Natural killer cell (primary cell): ENCODE results near the gene PATE3. TPM values are rescaled to one million over a fixed set of nuclear protein-coding genes. Genes with fewer than 3 reads are reported as not detected.

Source experiments
- ATAC-seq, 3 donors: fragments of 150-1000 bp in 2 of 3; fragments of 200-7000 bp in 1 of 3; cut with Tn5 transposase; 1 replicate in 1 of 3; 2 replicates in 2 of 3; pipeline ENCODE4 v1.10.0; 2021; ENCODE audit warnings: mild to moderate bottlenecking in 2 of 3, moderate library complexity in 2 of 3
- DNase-seq, 2 donors: peaks; one replicate each; pipeline versions ENCODE4 v3.0.0 to v3.0.0-alpha.2; 2013 to 2021; ENCODE audit warnings: mixed read lengths in 1 of 2
- H3K27ac ChIP-seq: one replicate; pipeline ENCODE4 v1.5.1; 2013; ENCODE audit warnings: mild to moderate bottlenecking, low read length
- H3K27me3 ChIP-seq: one replicate; pipeline ENCODE4 v1.6.1; 2013; ENCODE audit warnings: low read length; ENCODE audit not compliant: control insufficient read depth, insufficient read depth
- H3K36me3 ChIP-seq: one replicate; pipeline ENCODE4 v1.6.1; 2013; ENCODE audit warnings: low read length; ENCODE audit not compliant: control insufficient read depth, insufficient read depth
- H3K4me1 ChIP-seq: one replicate; pipeline ENCODE4 v1.6.1; 2013; ENCODE audit warnings: low read length; ENCODE audit not compliant: control insufficient read depth, insufficient read depth
- H3K4me3 ChIP-seq: one replicate; pipeline ENCODE4 v1.5.1; 2013; ENCODE audit warnings: low read length
- H3K9me3 ChIP-seq: one replicate; pipeline ENCODE4 v1.6.1; 2013; ENCODE audit warnings: low read length; ENCODE audit not compliant: control insufficient read depth, insufficient read depth
- H3K27ac Mint-ChIP-seq, 2 donors: one replicate each; pipeline ENCODE4 v1.8.0; 2022; ENCODE audit warnings: mild to moderate bottlenecking in 2 of 2, mixed read lengths in 2 of 2, moderate library complexity in 1 of 2
- H3K27me3 Mint-ChIP-seq, 2 donors: one replicate each; pipeline ENCODE4 v1.8.0; 2022; ENCODE audit warnings: low read depth in 2 of 2, mixed read lengths in 2 of 2
- H3K36me3 Mint-ChIP-seq: one replicate; pipeline ENCODE4 v1.8.0; 2022; ENCODE audit warnings: mixed read lengths
- H3K4me1 Mint-ChIP-seq, 2 donors: one replicate each; pipeline ENCODE4 v1.8.0; 2022; ENCODE audit warnings: mixed read lengths in 2 of 2
- H3K4me3 Mint-ChIP-seq: one replicate; pipeline ENCODE4 v1.8.0; 2022; ENCODE audit warnings: mild to moderate bottlenecking, moderate library complexity, mixed read lengths
- H3K9me3 Mint-ChIP-seq, 2 donors: one replicate each; pipeline ENCODE4 v1.8.0; 2022; ENCODE audit warnings: mixed read lengths in 2 of 2
- WGBS: methylation state at CpG from one replicate; pipeline ENCODE4 v1.1.7; 2013; ENCODE audit warnings: missing lambda C conversion rate; ENCODE audit not compliant: insufficient coverage; 5-methylcytosine and 5-hydroxymethylcytosine counted together
- intact Hi-C: fragments of 100-400 bp; cut with micrococcal nuclease; formaldehyde crosslinking; loops from one replicate; pipeline ENCODE4 v1.14.2; 2022
- total RNA-seq, 4 donors: library from RNA; stranded (reverse); fragments of 120-200 nt in 1 of 4; gene quantifications; one replicate each; pipeline versions ENCODE4 v1.2.3 to v1.2.4, GENCODE V29; 2013 to 2022
- TF ChIP-seq, protein P1 (sequence below): fragments of 200-600 bp; IDR thresholded peaks from one replicate; pipeline ENCODE4 v1.8.0; 2022; ENCODE audit warnings: antibody characterized with exemption

PATE3 gene
- total RNA-seq, 3 donors from 2014 or later (not counting 1 experiment from before 2014, with no cell fraction given), result not detected

DNA sequence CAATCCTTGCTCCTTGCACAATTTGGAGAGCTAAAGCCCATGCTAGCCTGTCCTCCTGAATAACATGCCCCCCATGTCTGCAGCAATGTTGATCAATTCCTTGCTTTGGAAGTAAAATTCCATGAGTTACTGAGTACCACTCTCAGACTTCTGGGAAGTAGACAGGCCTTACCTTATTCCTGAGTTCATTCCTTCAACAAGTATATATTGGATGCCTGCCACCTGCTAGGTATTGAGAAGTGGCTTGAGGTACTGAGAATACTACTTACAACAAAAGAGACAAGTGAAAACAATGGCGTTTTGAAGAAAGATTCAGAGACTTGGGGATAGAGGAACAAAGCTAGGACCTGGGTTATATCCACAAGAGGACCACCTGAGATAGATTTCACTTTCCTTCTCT, 21.7 kb upstream of the PATE3 start:
- Histone ChIP-seq H3K36me3 (no peaks in the 10 kb centered on the region), H3K27me3 (no peaks in the 10 kb centered on the region), H3K9me3 (no peaks in the 10 kb centered on the region), H3K4me1 (no peaks in the 10 kb centered on the region), H3K4me3 (no peak overlapping the region), H3K27ac (no peak overlapping the region)
- DNase-seq, result no peak
- Mint-ChIP-seq H3K9me3 (no peaks in the 10 kb centered on the region), H3K4me3 (no peak overlapping the region), H3K27ac (no peak overlapping the region), H3K27me3 (peaks cover 13 to 38% of the 10 kb centered on the region in 2 donors), H3K36me3 (no peaks in the 10 kb centered on the region), H3K4me1 (no peaks in the 10 kb centered on the region)
- intact Hi-C loops, result no loop called here
- ATAC-seq, result no peak
- TF ChIP-seq, protein P1, sequence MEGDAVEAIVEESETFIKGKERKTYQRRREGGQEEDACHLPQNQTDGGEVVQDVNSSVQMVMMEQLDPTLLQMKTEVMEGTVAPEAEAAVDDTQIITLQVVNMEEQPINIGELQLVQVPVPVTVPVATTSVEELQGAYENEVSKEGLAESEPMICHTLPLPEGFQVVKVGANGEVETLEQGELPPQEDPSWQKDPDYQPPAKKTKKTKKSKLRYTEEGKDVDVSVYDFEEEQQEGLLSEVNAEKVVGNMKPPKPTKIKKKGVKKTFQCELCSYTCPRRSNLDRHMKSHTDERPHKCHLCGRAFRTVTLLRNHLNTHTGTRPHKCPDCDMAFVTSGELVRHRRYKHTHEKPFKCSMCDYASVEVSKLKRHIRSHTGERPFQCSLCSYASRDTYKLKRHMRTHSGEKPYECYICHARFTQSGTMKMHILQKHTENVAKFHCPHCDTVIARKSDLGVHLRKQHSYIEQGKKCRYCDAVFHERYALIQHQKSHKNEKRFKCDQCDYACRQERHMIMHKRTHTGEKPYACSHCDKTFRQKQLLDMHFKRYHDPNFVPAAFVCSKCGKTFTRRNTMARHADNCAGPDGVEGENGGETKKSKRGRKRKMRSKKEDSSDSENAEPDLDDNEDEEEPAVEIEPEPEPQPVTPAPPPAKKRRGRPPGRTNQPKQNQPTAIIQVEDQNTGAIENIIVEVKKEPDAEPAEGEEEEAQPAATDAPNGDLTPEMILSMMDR, result no peak
- 75% methylated on average over 1 of the region's 1 CpG for WGBS

DNA sequence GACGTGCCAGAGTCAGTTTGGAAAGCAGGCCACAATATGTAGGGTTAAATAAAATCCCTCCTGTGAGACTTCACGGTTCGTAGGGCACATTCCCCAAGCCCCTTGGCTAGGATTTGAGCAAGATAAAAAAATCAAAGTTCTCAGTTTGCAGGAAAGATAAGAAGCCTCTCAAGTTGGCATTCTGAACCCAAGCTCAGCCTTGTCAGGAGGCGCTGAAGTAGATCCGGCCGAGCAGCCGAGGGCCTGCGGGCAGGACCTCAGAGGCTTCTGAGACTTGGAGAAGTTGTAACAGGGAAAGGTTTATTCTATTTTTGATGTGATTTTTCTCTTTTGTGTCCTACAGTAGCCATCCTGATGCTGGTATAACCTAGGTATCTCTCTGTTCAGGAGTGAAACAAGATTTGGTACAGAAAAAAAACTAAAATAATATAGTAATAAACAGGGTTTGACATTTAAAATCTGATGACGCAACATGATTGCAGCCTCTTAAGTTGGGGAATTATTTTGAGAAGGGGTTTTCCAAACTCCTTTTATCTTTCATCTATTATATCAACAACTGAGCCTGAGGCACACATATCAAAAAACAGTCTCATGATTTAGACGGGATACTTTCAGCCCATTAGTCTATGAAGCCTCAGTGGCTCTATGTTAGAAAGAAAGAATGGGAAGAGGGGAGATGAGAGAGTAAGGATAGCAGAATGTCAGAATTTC, 19.4 kb upstream of the PATE3 start:
- no peaks in the 10 kb centered on the region for H3K4me1 Mint-ChIP-seq
- H3K4me3 Mint-ChIP-seq, result no peak overlapping the region
- WGBS, result 70% methylated on average over 9 of the region's 10 CpGs
- H3K27ac Mint-ChIP-seq, result no peak overlapping the region
- H3K36me3 Mint-ChIP-seq, result no peaks in the 10 kb centered on the region
- no peak overlapping the region for H3K27ac ChIP-seq
- peaks cover 16 to 45% of the 10 kb centered on the region in 2 donors for H3K27me3 Mint-ChIP-seq
- no peaks in the 10 kb centered on the region for H3K36me3 ChIP-seq
- no peak for ATAC-seq
- no peak overlapping the region for H3K4me3 ChIP-seq
- no peaks in the 10 kb centered on the region for H3K9me3 Mint-ChIP-seq
- DNase-seq, result no peak
- H3K27me3 ChIP-seq, result no peaks in the 10 kb centered on the region
- no peaks in the 10 kb centered on the region for H3K4me1 ChIP-seq
- intact Hi-C loops, result no loop called here
- TF ChIP-seq, protein P1, result no peak
- no peaks in the 10 kb centered on the region for H3K9me3 ChIP-seq

DNA sequence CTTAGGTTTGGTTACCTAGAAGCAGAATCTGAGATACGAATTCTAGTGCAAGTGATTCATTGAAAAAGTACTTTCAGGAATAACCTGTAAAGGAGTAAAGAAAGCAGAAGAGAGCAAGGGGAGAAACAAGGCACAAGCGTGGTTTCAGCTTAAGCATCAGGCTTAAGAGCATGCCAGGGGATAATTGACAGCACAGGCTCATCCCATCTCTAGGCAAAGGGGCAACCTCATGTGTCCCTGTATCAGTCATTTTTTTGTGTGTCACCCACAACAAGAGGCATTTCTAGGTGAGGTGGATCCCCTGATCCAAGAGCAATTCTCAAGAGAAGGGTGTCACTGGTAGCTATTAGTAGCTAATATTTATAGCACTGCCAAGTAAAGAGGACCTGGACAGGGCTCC, 17.3 kb upstream of the PATE3 start:
- peaks cover 16 to 33% of the 10 kb centered on the region in 2 donors for H3K27me3 Mint-ChIP-seq
- Histone ChIP-seq H3K27me3 (no peaks in the 10 kb centered on the region), H3K4me3 (no peak overlapping the region), H3K36me3 (no peaks in the 10 kb centered on the region), H3K4me1 (no peaks in the 10 kb centered on the region), H3K27ac (no peak overlapping the region), H3K9me3 (no peaks in the 10 kb centered on the region)
- intact Hi-C loops, result no loop called here
- H3K4me3 Mint-ChIP-seq, result no peak overlapping the region
- no peaks in the 10 kb centered on the region for H3K9me3 Mint-ChIP-seq
- TF ChIP-seq, protein P1, result no peak
- no peaks in the 10 kb centered on the region for H3K4me1 Mint-ChIP-seq
- DNase-seq (no peak), ATAC-seq (no peak)
- H3K36me3 Mint-ChIP-seq, result no peaks in the 10 kb centered on the region
- H3K27ac Mint-ChIP-seq, result no peak overlapping the region
- WGBS, result 79% methylated on average over 2 of the region's 2 CpGs
